Measurements from ENCODE around the gene TMEM132E. TPM values are rescaled to one million over a fixed set of nuclear protein-coding genes. Genes with fewer than 3 reads are reported as not detected.

Gene TMEM132E
- total and polyA plus RNA-seq, 2 of the 8 experiments (the other 6 are each of a cell fraction or from before 2014, with no cell fraction given) = 0.45 to 0.60 TPM

DNA sequence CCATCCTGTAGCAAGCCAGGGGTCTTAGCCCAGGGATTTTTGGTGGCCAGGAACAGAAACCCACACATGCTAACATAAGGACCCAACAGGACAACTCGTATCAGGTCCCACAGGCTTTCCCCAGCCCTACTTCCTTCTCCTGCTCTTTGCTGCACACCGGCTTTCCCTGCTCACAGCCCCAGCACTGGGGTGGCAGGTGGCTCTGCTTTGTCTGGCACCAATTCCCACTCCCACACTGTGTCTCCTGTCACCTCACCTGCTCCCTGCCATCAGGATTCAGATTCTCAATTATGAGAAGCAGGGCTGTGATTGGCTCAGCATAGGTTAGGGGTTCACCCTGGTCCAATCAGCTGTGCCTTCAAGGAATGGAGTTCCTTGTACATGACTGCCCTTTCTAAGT lies 94.1 kb downstream of the TMEM132E start:
- Histone ChIP-seq H3K4ac (replicated peaks; ENCODE audit: insufficient read length, low read depth, low read length) (no peak overlapping the region), H2BK5ac (ENCODE audit: low read depth, low read length) (no peak overlapping the region), H2BK12ac (ENCODE audit: low read depth, low read length) (no peak overlapping the region), H4K8ac (ENCODE audit: extremely low read depth, insufficient read depth, low read length) (no peak overlapping the region), H3K23me2 (ENCODE audit: low read depth, low read length) (no peaks in the 10 kb centered on the region), H3K9me3 (ENCODE audit: insufficient read depth in 2 of 2, low read depth in 1 of 2, low read length in 1 of 2) (no peaks in the 10 kb centered on the region), H3K4me3 (ENCODE audit: extremely low read depth in 1 of 4, insufficient read depth in 2 of 4, low read depth in 3 of 4, low read length in 4 of 4) (no peak overlapping the region), H3K4me2 (ENCODE audit: insufficient read depth in 1 of 2, low read depth in 2 of 2, low read length in 2 of 2) (no peak overlapping the region), H2BK20ac (ENCODE audit: low read length) (no peak overlapping the region), H3K23ac (ENCODE audit: insufficient read length) (no peak overlapping the region), H3K56ac (replicated peaks; ENCODE audit: insufficient read length, low read depth, low read length) (no peak overlapping the region), H3K4me1 (replicated peaks in 1 of 4; ENCODE audit: control insufficient read depth in 3 of 4, insufficient read depth in 4 of 4, low read length in 3 of 4) (peaks cover 0 to 3% (median 0%) of the 10 kb centered on the region in 4 experiments; a peak in 1 of 7 replicates), H2AK5ac (ENCODE audit: low read depth, low read length) (no peak overlapping the region), H3K18ac (ENCODE audit: extremely low read depth, low read length) (no peak overlapping the region), H4K91ac (replicated peaks; ENCODE audit: insufficient read length, low read length) (no peak overlapping the region), H3K27me3 (replicated peaks in 1 of 4; ENCODE audit: control insufficient read depth in 3 of 4, extremely low read depth in 1 of 4, insufficient read depth in 3 of 4, low read length in 3 of 4) (no peaks in the 10 kb centered on the region; a peak in 1 of 7 replicates), H4K5ac (ENCODE audit: insufficient read length, low read depth, low read length) (no peak overlapping the region), H3K79me2 (ENCODE audit: control insufficient read depth in 1 of 2, insufficient read depth in 2 of 2, low read length in 2 of 2) (no peaks in the 10 kb centered on the region), H4K20me1 (replicated peaks in 1 of 2; ENCODE audit: control insufficient read depth in 1 of 2, insufficient read depth in 2 of 2, low read length in 2 of 2) (no peaks in the 10 kb centered on the region), H2BK120ac (replicated peaks; ENCODE audit: low read depth, low read length) (no peak overlapping the region), H3K14ac (ENCODE audit: insufficient read length) (no peak overlapping the region), H3K79me1 (ENCODE audit: low read depth, low read length) (no peaks in the 10 kb centered on the region), H3K36me3 (ENCODE audit: control insufficient read depth in 2 of 4, insufficient read depth in 4 of 4, low read length in 3 of 4) (no peaks in the 10 kb centered on the region), H2AFZ (ENCODE audit: low read length) (no peak overlapping the region), H2BK15ac (ENCODE audit: low read length) (no peak overlapping the region), H3K9ac (replicated peaks in 1 of 4; ENCODE audit: extremely low read depth in 1 of 4, low read depth in 3 of 4, low read length in 3 of 4) (no peak overlapping the region), H3K27ac (ENCODE audit: low read depth, low read length) (no peak overlapping the region)
- POLR2A ChIA-PET (ENCODE audit: partially characterized antibody) = no interaction called here
- CTCF ChIA-PET (ENCODE audit: partially characterized antibody) = no interaction called here
- DNase-seq (ENCODE audit: low read depth in 1 of 2, low spot score in 2 of 2) (no peak), FAIRE-seq (no peak)
- TF ChIP-seq CBX8 (IDR thresholded peaks at IDR 0.05; ENCODE audit: borderline replicate concordance, low read depth, low read length) (no peak), BRCA1 (IDR thresholded peaks at IDR 0.05; ENCODE audit: low read depth, low read length) (no peak), TEAD4 (IDR thresholded peaks at IDR 0.05; ENCODE audit: low read depth, low read length) (no peak), GABPA (IDR thresholded peaks at IDR 0.05; ENCODE audit: borderline replicate concordance, insufficient read depth, low read length) (no peak), BCL11A (IDR thresholded peaks at IDR 0.05; ENCODE audit: low read depth in 2 of 2, low read length in 2 of 2) (no peak), GTF2F1 (IDR thresholded peaks at IDR 0.05; ENCODE audit: borderline replicate concordance, low read depth, low read length) (no peak), KDM5A (IDR thresholded peaks at IDR 0.05; ENCODE audit: low read length) (no peak), CREB1 (IDR thresholded peaks at IDR 0.05) (no peak), POU5F1 (IDR thresholded peaks at IDR 0.05; ENCODE audit: low read depth, low read length) (no peak), SP2 (IDR thresholded peaks at IDR 0.05; ENCODE audit: low read length) (no peak), YY1 (IDR thresholded peaks at IDR 0.05; ENCODE audit: low read depth, low read length) (no peak), HDAC2 (IDR thresholded peaks at IDR 0.05; ENCODE audit: borderline replicate concordance in 1 of 2, low read depth in 2 of 2, low read length in 2 of 2) (no peak), TAF1 (IDR thresholded peaks at IDR 0.05; ENCODE audit: low read depth, low read length) (no peak)
- TF ChIP-seq, protein P1, sequence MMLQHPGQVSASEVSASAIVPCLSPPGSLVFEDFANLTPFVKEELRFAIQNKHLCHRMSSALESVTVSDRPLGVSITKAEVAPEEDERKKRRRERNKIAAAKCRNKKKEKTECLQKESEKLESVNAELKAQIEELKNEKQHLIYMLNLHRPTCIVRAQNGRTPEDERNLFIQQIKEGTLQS (IDR thresholded peaks at IDR 0.05; ENCODE audit: insufficient read depth, low read depth, low read length) = no peak
- WGBS, 2 experiments (ENCODE audit: extremely low coverage in 1 of 2, insufficient coverage in 1 of 2, insufficient read length in 1 of 2, insufficient replicate concordance in 2 of 2, low coverage in 1 of 2, low lambda C conversion rate in 2 of 2, missing lambda C conversion rate in 1 of 2) = 97% methylated on average over 2 of the region's 2 CpGs; no CpG with 5 or more reads in 1 of the 2 experiments

Measured in H1 (cell line).